HG03108 (cell line): Measurements from ENCODE around the gene KRTAP5-1.
"Not testable (repeated sequence)": the region's sequence is repeated elsewhere in the genome, so short reads cannot be mapped to it uniquely, and the experiment has no call there.

Source experiments
- ATAC-seq: cut with Tn5 transposase; IDR thresholded peaks from one replicate; pipeline ENCODE4 v1.9.1; 2021; ENCODE audit warnings: moderate library complexity; ENCODE audit not compliant: unreplicated experiment

Gene KRTAP5-1, protein sequence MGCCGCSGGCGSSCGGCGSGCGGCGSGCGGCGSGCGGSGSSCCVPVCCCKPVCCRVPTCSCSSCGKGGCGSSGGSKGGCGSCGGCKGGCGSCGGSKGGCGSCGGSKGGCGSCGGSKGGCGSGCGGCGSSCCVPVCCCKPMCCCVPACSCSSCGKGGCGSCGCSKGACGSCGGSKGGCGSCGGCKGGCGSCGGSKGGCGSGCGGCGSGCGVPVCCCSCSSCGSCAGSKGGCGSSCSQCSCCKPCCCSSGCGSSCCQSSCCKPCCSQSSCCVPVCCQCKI

DNA sequence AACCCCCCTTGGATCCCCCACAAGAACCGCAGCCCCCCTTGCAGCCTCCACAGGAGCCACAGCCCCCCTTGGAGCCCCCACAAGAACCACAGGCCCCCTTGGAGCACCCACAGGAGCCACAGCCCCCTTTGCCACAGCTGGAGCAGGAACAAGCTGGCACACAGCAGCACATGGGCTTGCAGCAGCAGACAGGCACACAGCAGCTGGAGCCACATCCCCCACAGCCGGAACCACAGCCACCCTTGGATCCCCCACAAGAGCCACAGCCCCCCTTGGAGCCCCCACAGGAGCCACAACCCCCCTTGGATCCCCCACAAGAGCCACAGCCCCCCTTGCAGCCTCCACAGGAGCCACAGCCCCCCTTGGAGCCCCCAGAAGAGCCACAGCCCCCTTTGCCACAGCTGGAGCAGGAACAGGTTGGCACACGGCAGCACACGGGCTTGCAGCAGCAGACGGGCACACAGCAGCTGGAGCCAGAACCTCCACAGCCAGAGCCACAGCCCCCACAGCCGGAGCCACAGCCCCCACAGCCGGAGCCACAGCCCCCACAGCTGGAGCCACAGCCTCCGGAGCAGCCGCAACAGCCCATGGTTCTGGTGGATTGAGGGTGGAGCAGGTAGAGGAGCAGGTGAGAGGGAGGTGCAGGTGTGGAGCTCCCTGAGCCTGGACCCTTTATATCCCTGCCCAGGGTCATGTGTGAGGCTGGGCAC, at the start of gene KRTAP5-1:
Gene KRTAP5-1 (minus strand): TSS at position 623 of the 710 bp plus-strand sequence. CDS start 34 bp downstream, at position 589.
- ATAC-seq = not testable (repeated sequence)

DNA sequence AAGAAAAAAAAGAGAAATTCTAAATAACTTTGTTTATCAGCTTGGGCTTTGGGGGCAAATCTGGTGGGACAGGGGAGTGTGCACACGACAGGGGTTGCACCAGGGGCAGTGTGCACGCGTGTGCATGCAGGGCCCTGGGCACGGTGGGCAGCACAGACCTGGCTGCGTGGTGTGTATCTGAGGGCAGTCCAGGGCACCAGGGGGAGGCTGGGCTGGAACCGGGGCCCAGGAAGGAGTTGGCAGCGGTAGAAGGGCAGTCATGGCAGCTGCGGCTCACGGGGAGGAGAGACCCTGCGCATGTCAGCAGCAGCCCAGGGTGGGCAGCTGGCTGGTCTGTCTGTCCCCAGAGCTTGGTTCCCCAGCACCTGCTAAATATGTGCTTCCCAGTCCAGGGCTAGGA, 48.8 kb upstream of the KRTAP5-1 start:
- ATAC-seq = no peak

- ATAC-seq = no peak
Observed at GRCh38 chr11:1632053-1632714, 47.1 kb upstream of the KRTAP5-1 start.

DNA sequence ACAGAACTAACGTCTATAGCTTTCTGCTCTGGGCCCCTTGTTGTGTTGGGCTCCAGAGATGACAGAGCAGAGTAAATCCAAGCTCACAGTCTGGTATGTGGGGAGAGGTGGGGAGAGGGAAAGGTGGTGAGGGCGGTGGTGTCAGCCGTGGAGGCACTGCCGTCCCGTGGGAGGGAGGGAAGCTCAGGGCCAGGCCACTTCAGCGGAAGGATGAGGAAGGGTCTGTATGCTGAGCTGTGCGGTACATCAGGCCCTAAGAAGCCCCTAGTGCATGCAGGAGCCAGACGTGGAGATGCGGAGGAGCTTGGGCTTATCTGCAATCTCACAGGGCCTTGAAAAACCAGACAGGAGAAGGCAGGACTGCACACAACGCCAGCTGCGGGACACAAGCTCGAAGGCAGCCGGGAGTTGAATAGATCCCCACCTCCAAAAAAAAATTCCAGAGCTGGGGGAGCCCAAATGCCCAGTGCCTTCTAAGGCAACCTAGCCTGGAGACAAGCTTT, 46.0 kb upstream of the KRTAP5-1 start:
- ATAC-seq = no peak

DNA sequence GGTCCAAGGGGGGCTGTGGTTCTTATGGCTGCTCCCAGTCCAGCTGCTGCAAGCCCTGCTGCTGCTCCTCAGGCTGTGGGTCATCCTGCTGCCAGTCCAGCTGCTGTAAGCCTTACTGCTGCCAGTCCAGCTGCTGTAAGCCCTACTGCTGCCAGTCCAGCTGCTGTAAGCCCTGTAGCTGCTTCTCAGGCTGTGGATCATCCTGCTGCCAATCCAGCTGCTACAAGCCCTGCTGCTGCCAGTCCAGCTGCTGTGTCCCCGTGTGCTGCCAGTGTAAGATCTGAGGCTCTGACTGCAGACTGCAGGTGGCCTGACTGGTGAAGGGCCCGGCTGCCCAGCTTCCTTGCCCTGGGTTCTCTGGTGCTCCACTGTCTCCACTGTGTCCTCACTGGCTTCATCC, 45.2 kb upstream of the KRTAP5-1 start:
- ATAC-seq = no peak

DNA sequence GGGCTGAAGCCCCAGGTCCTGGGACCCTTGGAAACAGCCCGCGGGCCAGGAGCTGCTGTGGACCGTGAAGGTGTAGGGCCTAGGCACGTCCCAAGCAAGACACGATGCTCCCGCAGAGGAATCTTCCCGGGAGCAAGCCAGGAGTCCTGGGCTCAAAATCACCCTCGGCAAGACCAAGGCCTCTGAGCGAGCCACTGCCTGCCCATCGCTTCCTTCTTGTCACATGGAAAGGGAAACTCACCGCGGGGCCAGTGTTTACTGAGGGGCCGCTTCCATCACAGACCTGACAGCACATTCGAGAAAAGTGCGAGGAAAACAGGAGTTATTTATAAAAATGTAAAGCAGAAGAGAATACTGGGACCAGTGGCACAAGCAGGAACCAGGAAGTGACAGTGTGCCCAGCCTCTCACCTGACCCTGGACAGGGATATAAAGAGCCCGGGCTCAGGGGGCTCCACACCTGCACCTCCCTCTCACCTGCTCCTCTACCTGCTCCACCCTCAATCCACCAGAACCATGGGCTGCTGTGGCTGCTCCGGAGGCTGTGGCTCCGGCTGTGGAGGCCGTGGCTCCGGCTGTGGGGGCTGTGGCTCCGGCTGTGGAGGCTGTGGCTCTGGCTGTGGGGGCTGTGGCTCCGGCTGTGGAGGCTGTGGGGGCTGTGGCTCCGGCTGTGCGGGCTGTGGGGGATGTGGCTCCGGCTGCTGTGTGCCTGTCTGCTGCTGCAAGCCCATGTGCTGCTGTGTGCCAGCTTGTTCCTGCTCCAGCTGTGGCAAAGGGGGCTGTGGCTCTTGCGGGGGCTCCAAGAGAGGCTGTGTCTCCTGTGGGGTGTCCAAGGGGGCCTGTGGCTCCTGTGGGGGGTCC, 44.5 kb upstream of the KRTAP5-1 start, which contains the start of gene KRTAP5-5:
Gene KRTAP5-5 (plus strand): TSS at position 450 of the 860 bp plus-strand sequence. CDS start 66 bp downstream, at position 516.
- ATAC-seq = no peak

DNA sequence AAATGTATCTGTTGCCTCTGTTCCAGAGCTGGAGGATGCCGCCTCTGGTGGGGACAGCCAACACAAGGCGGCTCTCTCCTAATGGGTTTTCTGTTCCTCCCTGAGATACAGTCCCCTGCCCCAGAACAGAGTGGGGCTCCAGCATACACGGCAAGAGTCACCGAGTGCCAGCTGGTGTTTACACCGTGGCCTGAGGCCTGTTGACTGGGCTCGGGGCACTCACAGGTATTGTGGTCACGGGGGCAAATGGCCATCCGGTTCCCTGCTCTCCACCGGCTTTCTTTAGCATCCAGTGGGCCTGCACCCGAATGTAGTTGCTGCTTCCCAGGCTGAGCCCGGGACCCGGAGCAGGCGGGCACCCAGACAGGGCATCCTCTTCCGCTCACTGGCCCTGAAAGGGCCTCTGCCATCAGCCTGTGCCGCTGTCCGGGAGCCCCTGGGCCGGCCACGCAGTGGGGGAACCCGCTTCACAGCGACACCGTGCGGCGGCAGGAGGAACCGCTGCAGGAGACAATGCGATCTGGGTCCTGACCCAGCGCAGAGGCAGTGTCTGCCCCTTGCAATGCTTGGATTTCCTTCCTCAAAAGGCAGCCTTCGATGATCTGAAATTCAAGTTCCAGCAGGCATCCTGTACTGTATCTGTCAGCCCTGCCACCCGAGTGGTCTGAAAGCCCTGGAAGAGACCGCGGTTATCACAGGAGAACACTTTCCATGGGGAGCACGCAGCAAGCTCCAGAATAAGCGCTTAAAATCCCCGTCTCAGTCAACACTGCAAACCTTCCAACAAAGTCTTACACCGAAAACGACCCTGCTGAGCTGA, 43.6 kb upstream of the KRTAP5-1 start:
- no peak for ATAC-seq

GRCh38 chr11:1625541-1625940, 40.5 kb upstream of the KRTAP5-1 start:
- ATAC-seq = no peak

- no peak for ATAC-seq
Observed at GRCh38 chr11:1624621-1625020, 39.5 kb upstream of the KRTAP5-1 start.

GRCh38 chr11:1623716-1624115, 38.6 kb upstream of the KRTAP5-1 start:
- ATAC-seq = no peak

DNA sequence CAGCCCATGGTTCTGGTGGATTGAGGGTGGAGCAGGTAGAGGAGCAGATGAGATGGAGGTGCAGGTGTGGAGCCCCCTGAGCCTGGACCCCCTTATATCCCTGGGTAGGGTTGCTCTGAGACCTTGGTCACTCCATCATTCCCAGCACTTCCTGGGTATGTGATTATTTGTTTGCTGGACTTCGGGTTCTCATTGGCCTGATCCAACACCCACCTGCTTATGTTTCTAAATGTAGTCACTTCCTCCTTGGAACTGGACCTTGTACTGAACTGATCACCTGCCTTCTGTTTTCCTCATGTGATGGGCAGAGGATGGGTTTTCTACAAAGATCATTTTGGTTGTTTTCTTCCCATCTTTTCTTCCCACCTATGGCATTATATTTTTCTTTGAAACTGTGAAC, 37.0 kb upstream of the KRTAP5-1 start, which contains the start of gene KRTAP5-4:
Gene KRTAP5-4 (minus strand): TSS at position 53 of the 400 bp plus-strand sequence. CDS start 45 bp downstream, at position 8.
- no peak for ATAC-seq

- ATAC-seq = no peak
Observed at GRCh38 chr11:1619449-1619848, 34.4 kb upstream of the KRTAP5-1 start.

GRCh38 chr11:1618231-1618630, 33.1 kb upstream of the KRTAP5-1 start:
- ATAC-seq = no peak

- ATAC-seq = no peak
Observed at GRCh38 chr11:1608363-1608762, 23.3 kb upstream of the KRTAP5-1 start, which contains the start of gene KRTAP5-3. KRTAP5-3 (minus strand) TSS chr11:1608463; CDS start chr11:1608385, 78 bp downstream.

DNA sequence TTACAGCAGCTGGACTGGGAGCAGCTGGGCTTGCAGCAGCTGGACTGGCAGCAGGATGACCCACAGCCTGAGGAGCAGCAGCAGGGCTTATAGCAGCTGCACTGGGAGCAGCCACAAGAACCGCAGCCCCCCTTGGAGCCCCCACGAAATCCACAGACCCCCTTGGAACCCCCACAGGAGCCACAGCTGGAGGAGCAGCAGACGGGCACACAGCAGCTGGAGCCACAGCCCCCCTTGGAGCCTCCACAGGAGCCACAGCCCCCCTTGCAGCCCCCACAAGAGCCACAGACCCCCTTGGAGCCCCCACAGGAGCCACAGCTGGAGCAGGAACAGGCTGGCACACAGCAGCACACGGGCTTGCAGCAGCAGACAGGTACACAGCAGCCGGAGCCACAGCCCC, 22.8 kb upstream of the KRTAP5-1 start:
- ATAC-seq = not testable (repeated sequence)

DNA sequence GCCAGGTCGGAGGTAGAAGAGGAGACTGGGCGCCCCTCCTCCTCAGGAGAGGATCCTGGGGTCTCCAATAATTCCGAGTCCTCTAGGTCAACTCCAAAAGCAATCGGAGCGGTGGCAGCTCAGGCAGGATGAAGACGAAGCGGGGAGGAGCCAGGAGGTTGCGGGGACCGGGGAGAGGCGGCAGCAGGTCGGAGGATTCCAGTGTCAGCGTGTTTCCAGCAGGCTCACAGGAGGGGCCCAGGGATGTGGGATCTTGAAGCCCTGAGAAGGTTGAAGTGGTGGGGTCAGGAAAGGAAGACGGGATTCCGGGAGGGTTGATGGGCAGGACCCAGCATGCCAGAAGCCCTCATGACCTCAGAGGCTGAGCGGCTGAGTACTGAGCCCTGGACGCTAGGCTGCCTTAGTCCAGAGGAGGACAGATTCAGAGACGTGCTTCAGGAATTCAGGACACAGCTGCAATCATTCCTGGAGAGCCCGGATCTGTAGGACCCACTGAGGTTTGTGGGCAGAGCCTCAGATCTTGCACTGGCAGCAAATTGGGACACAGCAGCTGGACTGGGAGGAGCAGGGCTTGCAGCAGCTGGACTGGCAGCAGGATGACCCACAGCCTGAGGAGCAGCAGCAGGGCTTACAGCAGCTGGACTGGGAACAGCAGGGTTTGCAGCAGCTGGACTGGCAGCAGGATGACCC, 22.2 kb upstream of the KRTAP5-1 start:
- ATAC-seq = not testable (repeated sequence)

- peak; percentile 90 for ATAC-seq
Observed at GRCh38 chr11:1605923-1606322, 20.8 kb upstream of the KRTAP5-1 start.

GRCh38 chr11:1604711-1605110, 19.6 kb upstream of the KRTAP5-1 start:
- no peak for ATAC-seq

DNA sequence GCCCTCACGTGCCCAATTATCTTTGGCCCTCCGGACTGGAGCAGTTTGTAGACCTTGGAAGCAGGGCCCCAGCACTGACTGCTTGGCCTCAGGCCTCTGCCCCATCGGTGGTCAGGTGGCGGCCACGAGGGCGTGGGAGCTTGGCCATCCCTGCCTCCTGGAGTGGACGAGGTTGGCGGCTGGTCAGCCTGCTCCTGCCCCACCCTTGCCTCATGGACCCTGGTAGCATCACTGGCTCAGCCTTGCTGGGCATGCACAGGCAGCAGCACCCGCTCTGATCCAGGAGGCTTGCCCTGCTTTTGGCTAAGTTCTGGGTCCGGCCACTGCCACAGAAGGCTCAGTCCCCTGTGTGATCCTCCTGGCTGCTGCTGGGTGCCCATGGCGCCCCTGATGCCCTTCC, 19.1 kb upstream of the KRTAP5-1 start:
- no peak for ATAC-seq
